DMS 273 (cell line): Measurements from ENCODE around the gene CRCP.
"Not testable (repeated sequence)": the region's sequence is repeated elsewhere in the genome, so short reads cannot be mapped to it uniquely, and the experiment has no call there.

ENCODE experiments used
- DNase-seq: peaks from one replicate; lab custom pipeline; 2025; ENCODE audit not compliant: unreplicated experiment; lab: John Stamatoyannopoulos, UW

CRCP gene

GRCh38 chr7:66152371-66153191 is 37.9 kb downstream of the CRCP start:
- DNase-seq = no peak

DNA sequence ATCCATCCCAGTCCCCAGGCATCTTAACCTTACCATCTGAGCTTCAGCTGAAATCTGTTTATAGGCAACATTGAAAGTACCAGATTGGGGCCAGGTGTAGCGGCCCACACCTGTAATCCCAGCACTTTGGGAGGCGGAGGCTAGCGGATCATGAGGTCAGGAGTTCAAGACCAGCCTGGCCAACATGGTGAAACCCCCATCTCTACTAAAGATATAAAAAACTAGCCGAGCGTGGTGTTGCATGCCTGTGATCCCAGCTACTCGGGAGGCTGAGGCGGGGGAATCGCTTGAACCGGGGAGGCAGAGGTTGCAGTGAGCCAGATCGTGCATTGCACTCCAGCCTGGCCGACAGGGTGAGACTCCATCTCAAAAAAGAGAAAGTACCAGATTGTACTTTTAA is 39.0 kb downstream of the CRCP start:
- DNase-seq = no peak

DNA sequence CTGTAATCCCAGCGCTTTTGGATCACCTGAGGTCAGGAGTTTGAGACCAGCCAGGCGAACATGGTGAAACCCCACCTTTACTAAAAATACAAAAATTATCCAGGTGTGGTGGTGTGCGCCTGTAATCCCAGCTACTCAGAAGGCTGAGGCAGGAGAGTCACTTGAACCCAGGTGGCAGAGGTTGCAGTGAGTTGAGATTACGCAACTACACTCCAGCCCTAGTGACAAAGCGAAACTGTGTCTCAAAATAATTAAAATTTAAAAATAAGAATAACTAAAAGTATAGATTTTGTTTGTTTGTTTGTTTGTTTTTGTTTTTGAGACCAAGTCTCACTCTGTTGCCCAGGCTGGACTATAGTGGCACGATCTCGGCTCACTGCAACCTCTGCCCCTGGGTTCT is 41.4 kb downstream of the CRCP start:
- not testable (repeated sequence) for DNase-seq

GRCh38 chr7:66157060-66157459 is 42.4 kb downstream of the CRCP start:
- DNase-seq = no peak

GRCh38 chr7:66162622-66163021 is 48.0 kb downstream of the CRCP start:
- no peak for DNase-seq

- no peak for DNase-seq
Measured at GRCh38 chr7:66163186-66163610, 48.6 kb downstream of the CRCP start.

DNA sequence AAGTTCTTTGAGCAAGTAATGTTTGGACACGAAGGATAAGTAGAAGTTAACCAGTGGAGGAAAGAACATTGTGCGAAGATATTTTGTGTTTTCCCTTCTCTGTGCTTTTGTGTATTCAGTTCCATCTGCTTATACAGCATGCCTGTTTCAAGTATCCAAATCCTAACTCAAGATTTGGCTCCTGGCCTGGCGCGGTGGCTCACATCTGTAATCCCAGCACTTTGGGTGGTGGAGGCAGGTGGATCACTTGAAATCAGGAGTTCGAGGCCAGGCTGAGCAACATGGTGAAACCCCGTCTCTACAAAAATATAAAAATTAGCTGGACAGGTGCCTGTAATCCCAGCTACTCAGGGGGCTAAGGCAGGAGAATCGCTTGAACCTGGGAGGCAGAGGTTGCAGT is 49.7 kb downstream of the CRCP start:
- DNase-seq = peak; percentile 38

DNA sequence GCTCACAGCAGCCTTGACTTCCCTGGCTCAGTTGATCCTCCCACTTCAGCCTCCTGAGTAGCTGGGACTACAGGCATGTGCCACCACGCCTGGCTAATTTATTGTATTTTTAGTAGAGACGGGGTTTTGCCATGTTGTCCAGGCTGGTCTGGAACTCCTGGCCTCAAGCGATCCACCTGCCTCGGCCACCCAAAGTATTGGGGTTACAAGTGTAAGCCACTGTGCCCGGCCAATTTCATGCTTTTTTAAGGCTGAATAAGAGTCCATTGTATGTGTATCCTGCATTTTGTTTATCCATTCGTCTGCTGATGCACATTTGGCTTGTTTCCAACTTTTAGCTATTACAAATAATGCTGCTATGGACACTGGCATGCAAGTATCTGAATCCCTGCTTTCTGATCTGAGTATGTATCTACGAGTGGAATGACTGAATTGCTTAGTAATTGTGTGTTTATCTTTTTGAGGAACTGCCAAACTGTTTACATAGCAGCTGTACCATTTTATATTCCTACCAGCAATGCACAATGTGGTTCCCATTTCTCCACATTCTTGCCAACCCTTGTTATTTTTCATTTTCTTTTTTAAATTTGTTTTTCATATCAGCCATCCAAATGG is 53.2 kb downstream of the CRCP start:
- DNase-seq = peak; percentile 37

DNA sequence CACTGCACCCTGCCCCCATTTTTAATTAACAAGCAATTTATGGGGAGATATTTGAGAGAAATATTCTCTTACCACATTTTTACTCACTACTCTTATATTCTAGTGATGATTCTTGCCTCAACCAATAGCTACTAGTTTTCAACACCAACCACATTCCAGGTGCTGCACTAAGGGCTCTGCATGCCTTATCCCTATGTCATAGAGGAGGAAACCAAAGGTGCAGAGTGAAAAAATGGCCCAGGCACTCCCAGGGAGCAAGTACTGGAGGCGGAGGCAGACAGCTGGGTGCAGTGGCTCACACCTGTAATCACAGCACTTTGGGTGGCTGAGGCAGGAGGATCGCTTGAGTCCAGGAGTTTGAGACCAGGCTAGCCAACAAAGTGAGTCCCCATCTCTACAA is 55.0 kb downstream of the CRCP start:
- DNase-seq = no peak

GRCh38 chr7:66170309-66171231 is 55.9 kb downstream of the CRCP start:
- DNase-seq = no peak

DNA sequence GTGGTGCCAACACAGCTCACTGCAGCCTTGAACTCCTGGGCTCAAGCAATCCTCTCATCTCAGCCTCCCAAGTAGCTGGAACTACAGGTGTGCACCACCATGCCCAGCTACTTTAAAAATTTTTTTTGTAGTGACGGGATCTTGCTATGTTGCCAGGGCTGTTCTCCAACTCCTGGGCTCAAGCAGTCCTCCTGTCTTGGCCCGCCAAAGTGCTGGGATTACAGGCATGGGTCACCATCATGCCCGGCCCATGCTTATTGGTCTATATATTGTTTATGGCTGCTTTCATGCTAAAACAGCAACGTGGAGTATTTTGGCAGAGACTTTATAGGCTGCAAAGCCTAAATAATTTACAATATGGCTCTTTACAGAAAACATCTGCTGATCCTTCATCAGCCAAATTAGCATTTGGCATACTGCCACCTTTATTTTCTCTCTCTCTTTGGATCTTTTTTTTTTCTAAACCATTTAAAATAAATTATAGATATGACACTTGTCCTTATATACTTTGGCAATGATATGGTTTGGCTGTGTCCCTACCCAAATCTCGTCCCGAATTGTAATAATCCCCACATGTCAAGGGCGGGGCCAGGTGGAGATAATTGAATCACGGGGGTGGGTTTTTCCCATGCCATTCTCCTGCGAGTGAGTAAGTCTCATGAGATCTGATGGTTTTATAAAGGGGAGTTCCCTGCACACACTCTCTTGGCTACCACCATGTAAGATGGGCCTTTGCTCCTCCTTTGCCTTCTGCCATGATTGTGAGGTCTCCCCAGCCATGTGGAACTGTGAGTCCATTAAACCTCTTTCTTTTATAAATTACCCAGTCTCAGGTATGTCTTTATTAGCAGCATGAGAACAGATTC is 58.1 kb downstream of the CRCP start:
- DNase-seq = peak; percentile 88

GRCh38 chr7:66173856-66174255 is 59.2 kb downstream of the CRCP start:
- no peak for DNase-seq

- not testable (repeated sequence) for DNase-seq
Measured at GRCh38 chr7:66175006-66175405, 60.4 kb downstream of the CRCP start.

DNA sequence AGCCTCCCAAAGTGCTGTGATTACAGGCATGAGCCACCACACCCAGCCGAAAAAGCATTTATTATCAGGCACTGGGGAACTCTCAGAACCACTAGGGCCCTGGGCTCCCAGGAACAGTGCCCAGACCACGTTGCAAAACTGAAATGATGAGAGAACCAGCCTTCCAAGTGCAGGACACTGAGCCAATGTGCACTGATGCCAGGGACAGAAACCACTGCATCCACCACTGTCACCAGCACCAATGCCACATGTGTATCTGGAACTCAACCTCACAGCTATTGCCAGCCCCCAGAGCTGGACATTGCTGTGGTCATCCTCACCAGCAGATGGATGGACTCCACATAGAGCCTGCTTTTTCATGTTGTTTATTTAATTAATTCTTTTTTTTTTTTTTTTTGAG is 62.3 kb downstream of the CRCP start:
- no peak for DNase-seq

- no peak for DNase-seq
Measured at GRCh38 chr7:66178258-66178657, 63.6 kb downstream of the CRCP start.

DNA sequence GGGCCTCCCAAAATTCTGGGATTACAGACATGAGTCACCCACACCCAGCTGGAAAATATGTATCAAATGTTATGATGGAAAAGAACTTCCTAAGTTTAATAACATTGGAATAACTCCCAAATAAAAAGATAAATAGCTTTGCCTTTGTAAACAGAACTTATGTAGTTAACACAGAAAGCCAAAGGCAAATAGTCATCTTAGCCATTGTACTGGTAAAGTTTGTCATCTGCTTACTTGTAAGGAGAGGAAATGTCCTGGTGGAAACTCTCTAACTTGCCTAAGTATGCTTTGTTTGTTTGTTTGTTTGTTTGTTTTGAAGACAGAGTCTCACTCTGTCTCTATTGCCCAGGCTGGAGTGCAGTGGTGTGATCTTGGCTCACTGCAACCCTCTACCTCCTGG is 66.7 kb downstream of the CRCP start:
- DNase-seq = no peak

GRCh38 chr7:66181845-66182244 is 67.2 kb downstream of the CRCP start:
- DNase-seq = no peak

GRCh38 chr7:66182920-66183319 is 68.3 kb downstream of the CRCP start:
- no peak for DNase-seq

- no peak for DNase-seq
Measured at GRCh38 chr7:66183700-66184099, 69.1 kb downstream of the CRCP start.

DNA sequence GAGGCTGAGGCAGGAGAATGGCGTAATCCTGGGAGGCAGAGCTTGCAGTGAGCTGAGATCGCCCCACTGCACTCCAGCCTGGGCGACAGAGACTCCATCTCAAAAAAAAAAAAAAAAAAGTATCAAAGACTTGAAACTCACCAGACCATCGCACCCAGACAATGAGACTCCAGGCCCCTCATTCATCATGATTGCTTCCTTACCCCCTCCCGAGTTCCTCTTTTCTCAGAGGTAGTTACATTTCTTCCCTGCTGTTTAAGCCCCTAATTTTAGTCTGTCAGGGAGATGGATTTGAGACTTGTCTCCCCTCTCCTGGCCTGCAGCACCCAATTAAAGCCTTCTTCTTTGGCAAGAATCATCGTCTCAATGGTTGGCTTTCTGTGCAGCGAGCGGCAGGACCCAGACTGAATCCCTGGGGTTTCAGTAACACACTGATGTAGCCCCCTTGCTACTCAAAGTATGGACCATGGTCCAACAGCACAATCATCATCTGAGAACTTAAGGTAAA is 71.1 kb downstream of the CRCP start:
- no peak for DNase-seq
